OCI-LY7 (cell line): ENCODE data around the gene PRRT1B. TPM values are rescaled to one million over a fixed set of nuclear protein-coding genes. Genes with fewer than 3 reads are reported as not detected.

Source experiments
- BruUV-seq: library from RNA; stranded (reverse); fragments of 400-500 nt; replicated peaks from 2 replicates; lab custom pipeline; 2021; lab: Mats Ljungman, UMichigan
- CTCF ChIA-PET: fragments of 300-600 bp; sonication (Branson Sonifier 250); formaldehyde crosslinking; loops from one replicate; lab custom pipeline; 2022; ENCODE audit warnings: antibody characterized with exemption; ENCODE audit not compliant: unreplicated experiment; lab: Charles Lee
- POLR2A ChIA-PET: fragments of 300-600 bp; sonication (Branson Sonifier 250); formaldehyde crosslinking; loops from one replicate; lab custom pipeline; 2022; ENCODE audit warnings: antibody characterized with exemption; lab: Charles Lee
- DNase-seq: peaks from one replicate; pipeline ENCODE4 v3.0.0-alpha.2; 2015; ENCODE audit warnings: low spot score
- H2AFZ ChIP-seq: fragments of 200-600 bp; sonication (generic), shearing (Covaris generic); 2 replicates; pipeline ENCODE4 v1.6.1; 2014; ENCODE audit warnings: mild to moderate bottlenecking, antibody characterized with exemption, low read length, moderate library complexity
- H3K27ac ChIP-seq: fragments of 200-600 bp; sonication (generic); 2 replicates; pipeline ENCODE4 v1.5.1; 2014; ENCODE audit warnings: mixed run types, low read depth, mild to moderate bottlenecking, moderate library complexity, low read length, inconsistent platforms; ENCODE audit not compliant: poor library complexity, severe bottlenecking
- H3K36me3 ChIP-seq: fragments of 200-600 bp; sonication (generic); 2 replicates; pipeline ENCODE4 v1.6.1; 2014; ENCODE audit warnings: mild to moderate bottlenecking, antibody characterized with exemption, low read length, moderate library complexity, mixed read lengths; ENCODE audit not compliant: insufficient read depth
- H3K4me1 ChIP-seq: fragments of 200-600 bp; sonication (generic); 2 replicates; pipeline ENCODE4 v1.5.1; 2014; ENCODE audit warnings: mild to moderate bottlenecking, low read length; ENCODE audit not compliant: insufficient read depth, poor library complexity, severe bottlenecking
- H3K4me2 ChIP-seq: fragments of 200-600 bp; sonication (generic); 2 replicates; pipeline ENCODE4 v1.6.1; 2014; ENCODE audit warnings: mild to moderate bottlenecking, low read length
- H3K4me3 ChIP-seq: fragments of 200-600 bp; sonication (generic); 2 replicates; pipeline ENCODE4 v1.5.1; 2014; ENCODE audit warnings: mild to moderate bottlenecking, low read depth, low read length; ENCODE audit not compliant: poor library complexity, severe bottlenecking
- H3K79me2 ChIP-seq: fragments of 200-600 bp; sonication (generic); 2 replicates; pipeline ENCODE4 v1.6.1; 2016; ENCODE audit warnings: low read depth, mild to moderate bottlenecking, low read length, moderate library complexity, mixed read lengths; ENCODE audit not compliant: insufficient read depth
- H3K9me2 ChIP-seq: fragments of 200-600 bp; sonication (generic); 2 replicates; pipeline ENCODE4 v1.6.1; 2016; ENCODE audit warnings: mild to moderate bottlenecking, low read length, mixed read lengths; ENCODE audit not compliant: insufficient read depth
- H3K9me3 ChIP-seq: fragments of 200-600 bp; sonication (generic); 2 replicates; pipeline ENCODE4 v1.6.1; 2014; ENCODE audit warnings: mild to moderate bottlenecking, mixed run types, low read length, mixed read lengths
- H4K20me1 ChIP-seq: fragments of 200-600 bp; sonication (generic); 2 replicates; pipeline ENCODE4 v1.6.1; 2014; ENCODE audit warnings: mild to moderate bottlenecking, antibody characterized with exemption, low read length, moderate library complexity, mixed read lengths; ENCODE audit not compliant: insufficient read depth
- CTCF ChIP-seq: fragments of 200-600 bp; sonication (generic); conservative IDR thresholded peaks from 2 replicates; pipeline ENCODE4 v1.5.1; 2014; ENCODE audit warnings: mild to moderate bottlenecking, antibody characterized with exemption, low read length, moderate library complexity, mixed read lengths
- EZH2phosphoT487 ChIP-seq: fragments of 200-600 bp; sonication (generic); IDR thresholded peaks from 2 replicates; pipeline ENCODE4 v1.6.1; 2018; ENCODE audit warnings: low read depth, borderline replicate concordance, mild to moderate bottlenecking, mixed run types, antibody characterized with exemption, low read length, moderate library complexity, mixed read lengths
- intact Hi-C: fragments of 100-400 bp; cut with micrococcal nuclease; formaldehyde crosslinking; loops from one replicate; pipeline ENCODE4 v1.10.0; 2022; ENCODE audit not compliant: unreplicated experiment
- total RNA-seq, 2 experiments: library from RNA; depleted of rRNA in 1 of 2; stranded (reverse); fragments of >200 nt in 1 of 2; shearing (Covaris generic) in 1 of 2; gene quantifications; 2 replicates each; pipeline ENCODE4 v1.2.3, GENCODE V29; 2014 to 2022

PRRT1B gene
- total RNA-seq, 2 experiments from 2014 or later, result not detected

DNA sequence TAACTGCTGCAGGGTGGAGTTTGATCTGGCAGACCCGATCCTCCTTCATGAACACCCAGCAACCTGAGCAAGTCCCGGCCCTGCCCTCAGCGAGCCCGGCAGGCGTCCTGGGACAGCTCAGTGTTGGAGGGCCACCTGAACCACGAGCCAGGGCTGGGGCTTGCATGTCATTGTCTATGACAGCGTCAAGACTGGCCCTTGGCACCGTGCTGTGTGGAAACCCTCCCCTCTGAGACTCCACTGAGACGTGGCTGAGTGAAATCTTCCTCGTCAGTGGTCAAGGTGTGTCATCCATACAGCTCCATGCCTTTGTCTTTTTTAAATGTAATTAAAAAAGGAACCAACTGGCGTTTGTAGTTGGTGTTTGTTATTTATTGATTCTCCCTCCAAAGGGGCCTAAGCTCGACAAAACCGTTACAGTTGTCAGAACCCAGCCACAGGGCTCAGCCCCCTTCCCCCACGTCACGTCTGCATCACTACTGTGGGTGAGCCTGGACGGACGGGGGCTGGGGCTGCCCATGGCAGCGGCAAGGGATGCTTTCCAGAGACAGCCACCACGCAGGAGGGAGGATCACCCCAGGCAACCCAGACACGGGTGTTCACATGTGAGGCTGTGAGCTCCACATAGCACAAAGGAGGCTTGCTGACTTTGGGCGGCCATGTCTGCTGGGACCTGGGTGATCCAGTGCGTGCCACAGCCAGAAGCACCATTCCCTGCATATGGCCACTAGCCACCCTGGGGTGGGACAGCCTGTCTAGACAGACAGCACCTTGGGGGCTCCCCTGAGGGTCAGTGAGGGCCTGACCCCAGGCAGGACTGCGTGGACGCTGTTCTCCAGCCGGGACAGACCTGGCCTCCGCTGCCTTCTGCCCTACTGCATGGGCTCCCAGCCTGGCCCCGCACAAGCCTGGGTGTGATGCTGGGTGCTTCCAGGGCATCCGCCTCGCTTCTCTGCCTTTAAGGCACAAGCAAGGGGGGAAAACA, 21.6 kb upstream of the PRRT1B start:
- ChIA-PET CTCF (no interaction called here), POLR2A (no interaction called here)
- Histone ChIP-seq H3K4me2 (no peak overlapping the region), H4K20me1 (no peaks in the 10 kb centered on the region), H3K4me1 (no peaks in the 10 kb centered on the region), H3K27ac (no peak overlapping the region), H3K79me2 (no peaks in the 10 kb centered on the region), H3K4me3 (no peak overlapping the region), H2AFZ (no peak overlapping the region), H3K36me3 (peaks cover 91% of the 10 kb centered on the region), H3K9me2 (no peaks in the 10 kb centered on the region), H3K9me3 (no peaks in the 10 kb centered on the region)
- no TSS peak for BruUV-seq
- no peak for TF ChIP-seq CTCF
- no peak for DNase-seq
- intact Hi-C loops, result no loop called here

GRCh38 chr9:131524665-131525315, 20.5 kb upstream of the PRRT1B start:
- H4K20me1 ChIP-seq, result no peaks in the 10 kb centered on the region
- no peak overlapping the region for H3K27ac ChIP-seq
- ChIA-PET POLR2A (no interaction called here), CTCF (no interaction called here)
- H3K4me3 ChIP-seq, result no peak overlapping the region
- TF ChIP-seq EZH2phosphoT487, result no peak
- TF ChIP-seq CTCF, result no peak
- no peaks in the 10 kb centered on the region for H3K9me2 ChIP-seq
- no peaks in the 10 kb centered on the region for H3K79me2 ChIP-seq
- intact Hi-C loops, result no loop called here
- H2AFZ ChIP-seq, result no peak overlapping the region
- no peaks in the 10 kb centered on the region for H3K9me3 ChIP-seq
- BruUV-seq, result no TSS peak
- no peaks in the 10 kb centered on the region for H3K4me1 ChIP-seq
- peaks cover 89% of the 10 kb centered on the region for H3K36me3 ChIP-seq
- DNase-seq, result no peak
- H3K4me2 ChIP-seq, result no peak overlapping the region
